Keratinocyte (primary cell): ENCODE results near the gene TUBA4B. TPM values are rescaled to one million over a fixed set of nuclear protein-coding genes. Genes with fewer than 3 reads are reported as not detected.
A peak's percentile ranks its signal among the peaks of the same experiment; 100 is the strongest.

Experiments used
- DNase-seq: peaks from one replicate; pipeline ENCODE4 v3.0.0-alpha.2; 2011; ENCODE audit warnings: low read depth, missing footprints, low spot score
- FAIRE-seq: peaks from 2 replicates; lab custom pipeline; 2011; peaks lifted over from hg19 to GRCh38; lab: Jason Lieb, UNC
- H2AFZ ChIP-seq: 2 replicates; pipeline ENCODE4 v1.6.0; 2012; ENCODE audit warnings: low read length, control low read depth, inconsistent platforms; ENCODE audit not compliant: control insufficient read depth
- H3K27ac ChIP-seq: 2 replicates; pipeline ENCODE4 v1.5.1; 2011; ENCODE audit warnings: low read length; ENCODE audit not compliant: control insufficient read depth, insufficient read depth
- H3K27me3 ChIP-seq: 3 replicates; pipeline ENCODE4 v1.6.0; 2011; ENCODE audit warnings: low read length; ENCODE audit not compliant: control insufficient read depth, insufficient read depth; ENCODE audit errors: extremely low read depth
- H3K36me3 ChIP-seq, 2 experiments: 2 replicates in 1 of 2; 3 replicates in 1 of 2; pipeline ENCODE4 v1.5.1; 2011; ENCODE audit warnings: low read length in 2 of 2, mild to moderate bottlenecking in 1 of 2; ENCODE audit not compliant: control insufficient read depth in 2 of 2, insufficient read depth in 2 of 2; ENCODE audit errors: extremely low read depth in 1 of 2
- H3K4me1 ChIP-seq: 3 replicates; pipeline ENCODE4 v1.5.1; 2011; ENCODE audit warnings: low read length; ENCODE audit not compliant: control insufficient read depth, insufficient read depth; ENCODE audit errors: extremely low read depth
- H3K4me2 ChIP-seq: 3 replicates; pipeline ENCODE4 v1.6.0; 2011; ENCODE audit warnings: low read depth, low read length; ENCODE audit not compliant: control insufficient read depth, insufficient read depth; ENCODE audit errors: extremely low read depth
- H3K4me3 ChIP-seq, 3 experiments: fragments of 200-600 bp in 1 of 3; sonication (generic) in 1 of 3; 2 replicates in 2 of 3; 3 replicates in 1 of 3; pipeline ENCODE4 v1.5.1; 2011 to 2016; ENCODE audit warnings: low read length in 3 of 3, mild to moderate bottlenecking in 3 of 3, control low read depth in 2 of 3, inconsistent platforms in 1 of 3, low read depth in 1 of 3, mixed read lengths in 1 of 3, mixed run types in 1 of 3, moderate library complexity in 1 of 3; ENCODE audit not compliant: control insufficient read depth in 2 of 3, insufficient read depth in 2 of 3; ENCODE audit errors: extremely low read depth in 1 of 3
- H3K79me2 ChIP-seq: 2 replicates; pipeline ENCODE4 v1.6.0; 2012; ENCODE audit warnings: low read length; ENCODE audit not compliant: control insufficient read depth, insufficient read depth
- H3K9ac ChIP-seq: 3 replicates; pipeline ENCODE4 v1.6.0; 2011; ENCODE audit warnings: low read length; ENCODE audit not compliant: control insufficient read depth, insufficient read depth; ENCODE audit errors: extremely low read depth
- H3K9me1 ChIP-seq: 3 replicates; pipeline ENCODE4 v1.6.0; 2011; ENCODE audit warnings: low read length; ENCODE audit not compliant: control insufficient read depth, insufficient read depth; ENCODE audit errors: extremely low read depth
- H3K9me3 ChIP-seq: 2 replicates; pipeline ENCODE4 v1.5.1; 2012; ENCODE audit warnings: low read depth, low read length; ENCODE audit not compliant: control insufficient read depth
- H4K20me1 ChIP-seq: 3 replicates; pipeline ENCODE4 v1.6.0; 2011; ENCODE audit warnings: low read length; ENCODE audit not compliant: control insufficient read depth, insufficient read depth; ENCODE audit errors: extremely low read depth
- EZH2 ChIP-seq: IDR thresholded peaks from one replicate; pipeline ENCODE4 v1.6.1; 2012; ENCODE audit warnings: inconsistent platforms, mild to moderate bottlenecking, low read length, moderate library complexity
- dilution Hi-C: fragments of 300-500 bp; cut with MboI; formaldehyde crosslinking; loops from one replicate; pipeline ENCODE4 v1.7.0; 2020; ENCODE audit warnings: low sequenced_read_pairs; ENCODE audit not compliant: extremely low pct_ligation_motif_present
- polyA plus RNA-seq, 5 experiments: library from polyadenylated mRNA; depleted of rRNA in 3 of 5; stranded (reverse) in 3 of 5; stranded (forward) in 1 of 5; unstranded in 1 of 5; fragments of >200 nt; gene quantifications; 1 replicate in 1 of 5; 2 replicates in 3 of 5; 3 replicates in 1 of 5; pipeline versions ENCODE4 v1.2.1 to v1.2.3, GENCODE V29; 2011 to 2012; ENCODE audit warnings: missing spikeins in 2 of 5, low read depth in 1 of 5, low replicate concordance in 1 of 5
- TF ChIP-seq, protein P1 (sequence below), 3 experiments: IDR thresholded peaks in 1 of 3; conservative IDR thresholded peaks in 1 of 3; optimal IDR thresholded peaks in 1 of 3; 2 replicates in 2 of 3; 3 replicates in 1 of 3; pipeline versions ENCODE3 to v1.5.1; 2011; ENCODE audit warnings: low read length in 3 of 3, mild to moderate bottlenecking in 3 of 3, moderate library complexity in 2 of 3, control low read depth in 1 of 3, inconsistent platforms in 1 of 3; ENCODE audit not compliant: insufficient read depth in 2 of 3; ENCODE audit errors: extremely low read depth in 1 of 3

TUBA4B gene
- polyA plus RNA-seq, 1 donor (not counting 4 experiments of a cell fraction or from before 2014, with no cell fraction given) = not detected

- peak within 1 kb of the TSS; percentile 72 to 94 (median 92) for H3K4me3 ChIP-seq
- H3K4me1 ChIP-seq = peaks cover 45% of the 10 kb centered on the region
- dilution Hi-C loops = no loop called here
- H3K9me1 ChIP-seq = no peaks in the 10 kb centered on the region
- H3K4me2 ChIP-seq = peak within 1 kb of the TSS; percentile 98
- peak; percentile 63 for DNase-seq
- H3K79me2 ChIP-seq = peaks cover 27% of the 10 kb centered on the region
- H3K27me3 ChIP-seq = no peaks in the 10 kb centered on the region
- peak within 1 kb of the TSS; percentile 94 for H3K9ac ChIP-seq
- peak within 1 kb of the TSS; percentile 91 for H3K27ac ChIP-seq
- no peak for FAIRE-seq
- no peaks in the 10 kb centered on the region for H3K9me3 ChIP-seq
- no peak for TF ChIP-seq EZH2
- TF ChIP-seq, protein P1, sequence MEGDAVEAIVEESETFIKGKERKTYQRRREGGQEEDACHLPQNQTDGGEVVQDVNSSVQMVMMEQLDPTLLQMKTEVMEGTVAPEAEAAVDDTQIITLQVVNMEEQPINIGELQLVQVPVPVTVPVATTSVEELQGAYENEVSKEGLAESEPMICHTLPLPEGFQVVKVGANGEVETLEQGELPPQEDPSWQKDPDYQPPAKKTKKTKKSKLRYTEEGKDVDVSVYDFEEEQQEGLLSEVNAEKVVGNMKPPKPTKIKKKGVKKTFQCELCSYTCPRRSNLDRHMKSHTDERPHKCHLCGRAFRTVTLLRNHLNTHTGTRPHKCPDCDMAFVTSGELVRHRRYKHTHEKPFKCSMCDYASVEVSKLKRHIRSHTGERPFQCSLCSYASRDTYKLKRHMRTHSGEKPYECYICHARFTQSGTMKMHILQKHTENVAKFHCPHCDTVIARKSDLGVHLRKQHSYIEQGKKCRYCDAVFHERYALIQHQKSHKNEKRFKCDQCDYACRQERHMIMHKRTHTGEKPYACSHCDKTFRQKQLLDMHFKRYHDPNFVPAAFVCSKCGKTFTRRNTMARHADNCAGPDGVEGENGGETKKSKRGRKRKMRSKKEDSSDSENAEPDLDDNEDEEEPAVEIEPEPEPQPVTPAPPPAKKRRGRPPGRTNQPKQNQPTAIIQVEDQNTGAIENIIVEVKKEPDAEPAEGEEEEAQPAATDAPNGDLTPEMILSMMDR (optimal IDR thresholded peaks at IDR 0.05 in 1 of 3, IDR thresholded peaks at IDR 0.05 in 1 of 3, conservative IDR thresholded peaks at IDR 0.05 in 1 of 3; ENCODE audit: extremely low read depth in 1 of 3, insufficient read depth in 2 of 3, low read length in 3 of 3) = no peak
- H3K36me3 ChIP-seq = peaks cover 16 to 20% of the 10 kb centered on the region in 2 experiments
- H2AFZ ChIP-seq = peak within 1 kb of the TSS; percentile 89
- peaks cover 5% of the 10 kb centered on the region for H4K20me1 ChIP-seq
These were observed 7.7 kb upstream of the TUBA4B start, which contains the start of the genes GLB1L and STK16 for GRCh38 chr2:219245148-219245898. TSS of gene GLB1L (minus strand) at chr2:219245444. CDS start at chr2:219243573, 1,871 bp downstream. TSS of gene STK16 (plus strand) at chr2:219245479. CDS start at chr2:219246000, 521 bp downstream.

GRCh38 chr2:219245899-219246230, 7.2 kb upstream of the TUBA4B start:
- TF ChIP-seq EZH2 = no peak
- TF ChIP-seq, protein P1 (optimal IDR thresholded peaks at IDR 0.05 in 1 of 3, IDR thresholded peaks at IDR 0.05 in 1 of 3, conservative IDR thresholded peaks at IDR 0.05 in 1 of 3; ENCODE audit: extremely low read depth in 1 of 3, insufficient read depth in 2 of 3, low read length in 3 of 3) = no peak
- H3K9me3 ChIP-seq = no peaks in the 10 kb centered on the region
- H3K36me3 ChIP-seq = peaks cover 20 to 25% of the 10 kb centered on the region in 2 experiments
- H3K4me2 ChIP-seq = peak overlapping the region; percentile 98
- peak overlapping the region; percentile 94 for H3K9ac ChIP-seq
- H3K9me1 ChIP-seq = no peaks in the 10 kb centered on the region
- peaks cover 51% of the 10 kb centered on the region for H3K4me1 ChIP-seq
- H3K27ac ChIP-seq = peak overlapping the region; percentile 91
- peak overlapping the region; percentile 72 to 94 (median 92) for H3K4me3 ChIP-seq
- H4K20me1 ChIP-seq = peaks cover 5% of the 10 kb centered on the region
- no peak for DNase-seq
- no peak overlapping the region for H2AFZ ChIP-seq
- H3K27me3 ChIP-seq = no peaks in the 10 kb centered on the region
- peaks cover 32% of the 10 kb centered on the region for H3K79me2 ChIP-seq
- FAIRE-seq = peak; percentile 9
- dilution Hi-C loops = no loop called here
